ENCODE measurements around the gene HOXC10.

DNA sequence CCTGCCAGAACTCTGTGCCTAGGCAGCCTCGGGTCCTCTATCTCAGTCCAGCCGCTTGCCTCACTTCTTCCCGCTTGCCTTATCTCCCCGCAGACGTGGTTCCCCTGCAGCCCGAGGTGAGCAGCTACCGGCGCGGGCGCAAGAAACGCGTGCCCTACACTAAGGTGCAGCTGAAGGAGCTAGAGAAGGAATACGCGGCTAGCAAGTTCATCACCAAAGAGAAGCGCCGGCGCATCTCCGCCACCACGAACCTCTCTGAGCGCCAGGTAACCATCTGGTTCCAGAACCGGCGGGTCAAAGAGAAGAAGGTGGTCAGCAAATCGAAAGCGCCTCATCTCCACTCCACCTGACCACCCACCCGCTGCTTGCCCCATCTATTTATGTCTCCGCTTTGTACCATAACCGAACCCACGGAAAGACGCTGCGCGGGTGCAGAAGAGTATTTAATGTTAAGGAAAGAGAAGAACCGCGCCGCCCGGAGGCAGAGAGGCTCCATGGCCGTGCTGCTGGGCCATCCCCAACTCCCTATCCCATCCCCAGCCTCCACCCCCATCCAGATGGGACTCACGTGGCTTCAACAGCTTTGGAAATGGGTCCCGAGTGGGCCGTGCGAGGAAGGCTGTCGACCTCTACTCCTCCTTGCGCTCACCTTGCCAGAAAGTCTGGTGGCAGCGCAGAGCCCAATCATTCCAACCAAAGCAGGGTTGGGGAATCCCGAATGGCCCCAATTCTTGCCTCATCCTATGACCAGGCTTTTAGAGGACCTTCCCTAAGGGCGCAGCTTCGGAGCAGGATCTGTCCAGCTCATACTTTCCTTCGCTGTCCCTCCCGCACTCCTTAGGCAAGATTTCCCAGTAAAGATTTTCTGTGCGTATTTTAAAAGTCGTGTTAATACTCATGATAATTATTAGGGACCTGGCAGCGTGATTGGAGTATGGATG, 39.8 kb upstream of the HOXC10 start:
- no peak for TF ChIP-seq JUND (IDR thresholded peaks at IDR 0.05)
- TF ChIP-seq, protein P1, sequence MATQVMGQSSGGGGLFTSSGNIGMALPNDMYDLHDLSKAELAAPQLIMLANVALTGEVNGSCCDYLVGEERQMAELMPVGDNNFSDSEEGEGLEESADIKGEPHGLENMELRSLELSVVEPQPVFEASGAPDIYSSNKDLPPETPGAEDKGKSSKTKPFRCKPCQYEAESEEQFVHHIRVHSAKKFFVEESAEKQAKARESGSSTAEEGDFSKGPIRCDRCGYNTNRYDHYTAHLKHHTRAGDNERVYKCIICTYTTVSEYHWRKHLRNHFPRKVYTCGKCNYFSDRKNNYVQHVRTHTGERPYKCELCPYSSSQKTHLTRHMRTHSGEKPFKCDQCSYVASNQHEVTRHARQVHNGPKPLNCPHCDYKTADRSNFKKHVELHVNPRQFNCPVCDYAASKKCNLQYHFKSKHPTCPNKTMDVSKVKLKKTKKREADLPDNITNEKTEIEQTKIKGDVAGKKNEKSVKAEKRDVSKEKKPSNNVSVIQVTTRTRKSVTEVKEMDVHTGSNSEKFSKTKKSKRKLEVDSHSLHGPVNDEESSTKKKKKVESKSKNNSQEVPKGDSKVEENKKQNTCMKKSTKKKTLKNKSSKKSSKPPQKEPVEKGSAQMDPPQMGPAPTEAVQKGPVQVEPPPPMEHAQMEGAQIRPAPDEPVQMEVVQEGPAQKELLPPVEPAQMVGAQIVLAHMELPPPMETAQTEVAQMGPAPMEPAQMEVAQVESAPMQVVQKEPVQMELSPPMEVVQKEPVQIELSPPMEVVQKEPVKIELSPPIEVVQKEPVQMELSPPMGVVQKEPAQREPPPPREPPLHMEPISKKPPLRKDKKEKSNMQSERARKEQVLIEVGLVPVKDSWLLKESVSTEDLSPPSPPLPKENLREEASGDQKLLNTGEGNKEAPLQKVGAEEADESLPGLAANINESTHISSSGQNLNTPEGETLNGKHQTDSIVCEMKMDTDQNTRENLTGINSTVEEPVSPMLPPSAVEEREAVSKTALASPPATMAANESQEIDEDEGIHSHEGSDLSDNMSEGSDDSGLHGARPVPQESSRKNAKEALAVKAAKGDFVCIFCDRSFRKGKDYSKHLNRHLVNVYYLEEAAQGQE (IDR thresholded peaks at IDR 0.05; ENCODE audit: low read depth) = no peak
- TF ChIP-seq POLR2A (IDR thresholded peaks at IDR 0.05; ENCODE audit: borderline replicate concordance, extremely low read depth, insufficient read depth, insufficient read length) = no peak
- no peak for TF ChIP-seq CTCF (IDR thresholded peaks at IDR 0.05 in 2 of 3, conservative IDR thresholded peaks at IDR 0.05 in 1 of 3; ENCODE audit: borderline replicate concordance in 1 of 3, insufficient read depth in 1 of 3, low read depth in 2 of 3, low read length in 2 of 3)
